Omental fat pad (tissue), 4 donors: ENCODE data around the gene GOSR2. TPM values are rescaled to one million over a fixed set of nuclear protein-coding genes. Genes with fewer than 3 reads are reported as not detected.

Source experiments
- ATAC-seq: fragments of 150-250 bp; one replicate; pipeline ENCODE4 v1.9.1; 2016; ENCODE audit warnings: mild to moderate bottlenecking, moderate library complexity; ENCODE audit not compliant: low FRiP score
- DNase-seq: peaks from one replicate; pipeline ENCODE4 v3.0.0-alpha.2; 2019; ENCODE audit warnings: low spot score
- total RNA-seq, 4 donors: library from RNA; depleted of rRNA; stranded (reverse); fragments of >200 nt; gene quantifications; one replicate each; pipeline ENCODE4 v1.1.0, GENCODE V29; 2016
- TF ChIP-seq, protein P1 (sequence below), 3 donors: fragments of 450-650 bp; IDR thresholded peaks; one replicate each; pipeline ENCODE4 v1.5.1; 2016 to 2017; ENCODE audit warnings: antibody characterized with exemption in 3 of 3, mild to moderate bottlenecking in 3 of 3, moderate library complexity in 2 of 3

Gene GOSR2
- total RNA-seq, result 10 to 100 TPM; 37.4 to 59.4 (median 47.3) TPM

DNA sequence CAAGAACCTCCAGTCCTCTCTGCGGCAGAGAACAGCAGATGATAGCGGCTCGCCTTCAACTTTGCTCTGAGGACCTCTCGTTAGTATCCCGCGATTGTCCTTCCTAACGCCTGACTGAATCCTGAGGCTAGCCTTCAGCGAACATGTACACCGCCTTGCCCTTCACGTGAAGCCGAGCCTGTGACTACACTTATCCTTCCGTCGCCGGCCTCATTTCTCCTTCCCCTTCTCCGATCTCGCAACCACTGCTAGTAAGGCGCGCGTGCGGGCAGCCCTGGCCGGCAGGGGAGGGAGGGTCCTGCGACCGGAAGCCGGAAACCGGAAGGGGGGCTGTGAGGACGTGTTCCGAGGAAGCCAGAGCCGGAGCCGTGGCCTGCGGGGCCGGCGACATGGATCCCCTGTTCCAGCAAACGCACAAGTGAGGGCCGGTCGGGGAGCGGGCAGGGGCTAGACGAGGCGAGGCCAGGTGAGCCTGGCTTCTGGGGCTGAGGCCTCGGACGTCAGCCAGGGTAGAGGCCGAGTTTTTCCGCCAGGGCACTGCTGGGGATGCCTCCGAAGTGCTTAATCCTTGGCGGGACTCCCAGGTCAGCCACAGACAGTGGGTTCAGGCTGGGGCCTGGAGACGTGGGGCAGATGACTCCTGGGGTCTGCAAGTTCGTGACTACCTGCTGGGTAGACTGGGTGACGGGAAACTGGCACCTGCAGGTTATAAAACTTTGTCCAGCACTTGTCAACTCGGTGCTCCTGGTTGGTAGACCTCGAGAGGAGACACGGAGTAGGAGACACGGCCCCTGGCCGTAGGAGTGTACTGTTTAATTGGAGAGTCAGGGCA is at the start of gene GOSR2:
Gene GOSR2, plus strand, starts transcription at position 357 of the 832 bp plus-strand sequence. Its CDS starts 33 bp downstream, at position 390.
- TF ChIP-seq, protein P1, sequence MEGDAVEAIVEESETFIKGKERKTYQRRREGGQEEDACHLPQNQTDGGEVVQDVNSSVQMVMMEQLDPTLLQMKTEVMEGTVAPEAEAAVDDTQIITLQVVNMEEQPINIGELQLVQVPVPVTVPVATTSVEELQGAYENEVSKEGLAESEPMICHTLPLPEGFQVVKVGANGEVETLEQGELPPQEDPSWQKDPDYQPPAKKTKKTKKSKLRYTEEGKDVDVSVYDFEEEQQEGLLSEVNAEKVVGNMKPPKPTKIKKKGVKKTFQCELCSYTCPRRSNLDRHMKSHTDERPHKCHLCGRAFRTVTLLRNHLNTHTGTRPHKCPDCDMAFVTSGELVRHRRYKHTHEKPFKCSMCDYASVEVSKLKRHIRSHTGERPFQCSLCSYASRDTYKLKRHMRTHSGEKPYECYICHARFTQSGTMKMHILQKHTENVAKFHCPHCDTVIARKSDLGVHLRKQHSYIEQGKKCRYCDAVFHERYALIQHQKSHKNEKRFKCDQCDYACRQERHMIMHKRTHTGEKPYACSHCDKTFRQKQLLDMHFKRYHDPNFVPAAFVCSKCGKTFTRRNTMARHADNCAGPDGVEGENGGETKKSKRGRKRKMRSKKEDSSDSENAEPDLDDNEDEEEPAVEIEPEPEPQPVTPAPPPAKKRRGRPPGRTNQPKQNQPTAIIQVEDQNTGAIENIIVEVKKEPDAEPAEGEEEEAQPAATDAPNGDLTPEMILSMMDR (IDR thresholded peaks at IDR 0.05), result no peak
- ATAC-seq (peak; percentile 99), DNase-seq (peak; percentile 65)

DNA sequence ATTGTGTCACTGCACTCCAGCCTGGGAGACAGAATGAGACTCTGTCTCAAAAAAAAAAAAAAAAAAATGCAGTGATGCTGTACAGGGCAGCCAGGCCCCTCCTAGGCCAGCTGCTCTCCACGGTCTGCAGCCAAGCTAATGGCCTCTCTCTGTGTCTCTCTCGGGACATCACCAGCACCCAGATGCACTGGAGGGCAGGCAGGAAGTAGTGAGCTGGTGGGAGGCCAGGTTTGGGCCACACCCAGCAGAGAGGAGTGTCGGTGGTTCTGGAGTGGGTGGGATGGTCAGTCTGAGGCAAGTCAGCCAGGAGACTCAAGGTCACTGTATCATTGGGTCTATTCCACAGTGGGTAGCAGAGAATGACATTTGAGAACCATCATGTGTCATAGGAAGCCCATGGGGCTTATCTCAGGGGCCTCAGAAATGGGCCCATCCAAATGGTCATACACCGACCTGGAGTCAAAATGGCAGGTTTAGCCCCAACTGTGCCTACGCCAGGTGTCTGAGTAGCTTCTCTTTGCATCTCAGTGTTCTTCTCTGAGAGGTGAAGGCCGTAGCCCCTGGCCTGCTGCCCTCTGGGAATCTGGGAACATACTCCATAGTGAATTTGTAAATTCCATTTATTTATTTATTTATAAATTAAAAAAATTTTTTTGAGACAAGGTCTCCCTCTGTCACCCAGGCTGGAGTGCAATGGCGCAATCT is 48.9 kb upstream of the GOSR2 start:
- TF ChIP-seq, protein P1 (IDR thresholded peaks at IDR 0.05), result no peak
- ATAC-seq (no peak), DNase-seq (no peak)

- DNase-seq, result no peak
- TF ChIP-seq, protein P1 (IDR thresholded peaks at IDR 0.05), result no peak
- no peak for ATAC-seq
Observed at GRCh38 chr17:46874906-46875305, 48.1 kb upstream of the GOSR2 start.

GRCh38 chr17:46875849-46876352 is 47.1 kb upstream of the GOSR2 start:
- DNase-seq, result no peak
- TF ChIP-seq, protein P1 (IDR thresholded peaks at IDR 0.05), result no peak
- no peak for ATAC-seq

GRCh38 chr17:46876353-46876887 is 46.5 kb upstream of the GOSR2 start:
- DNase-seq (no peak), ATAC-seq (no peak)
- TF ChIP-seq, protein P1 (IDR thresholded peaks at IDR 0.05), result no peak

- no peak for ATAC-seq
- DNase-seq, result no peak
- TF ChIP-seq, protein P1 (IDR thresholded peaks at IDR 0.05), result no peak
Observed at GRCh38 chr17:46876926-46877325, 46.0 kb upstream of the GOSR2 start.
